ENCODE measurements around the gene SLC39A9. TPM values are rescaled to one million over a fixed set of nuclear protein-coding genes. Genes with fewer than 3 reads are reported as not detected.

SLC39A9 gene
- 111 and 161 TPM in 2 replicates for total RNA-seq (2014; rRNA removed; shearing (Covaris generic); ENCODE audit: low replicate concordance)

GRCh38 chr14:69398053-69398817 is at the start of gene SLC39A9, which contains the start of gene ERH:
TSS of gene SLC39A9 (plus strand) at chr14:69398692. CDS start at chr14:69399370, 678 bp downstream.
TSS of gene ERH (minus strand) at chr14:69398299. CDS start at chr14:69398233, 66 bp downstream.
- DNase-seq = peak; percentile 100
- no peaks in the 10 kb centered on the region for H3K27me3 ChIP-seq (ENCODE audit: low read length)
- no peaks in the 10 kb centered on the region for H3K9me2 ChIP-seq (replicated peaks; ENCODE audit: insufficient read depth, low read length)
- peak within 1 kb of the TSS; percentile 89 for H3K9ac ChIP-seq (ENCODE audit: low read length)
- H3K9me3 ChIP-seq (ENCODE audit: low read length) = no peaks in the 10 kb centered on the region
- H3K4me1 ChIP-seq (ENCODE audit: low read length) = peaks cover 58% of the 10 kb centered on the region
- H4K20me1 ChIP-seq (ENCODE audit: insufficient read depth, low read depth, low read length) = peaks cover 20% of the 10 kb centered on the region
- H3K79me2 ChIP-seq (ENCODE audit: low read length) = peaks cover 96% of the 10 kb centered on the region
- peak within 1 kb of the TSS; percentile 75 for H3K27ac ChIP-seq (ENCODE audit: low read length)
- H3K4me3 ChIP-seq (ENCODE audit: low read length) = peak within 1 kb of the TSS; percentile 91
- peaks cover 36% of the 10 kb centered on the region for H3K36me3 ChIP-seq (ENCODE audit: insufficient read depth, low read length)
- H2AFZ ChIP-seq (ENCODE audit: low read length) = peak within 1 kb of the TSS; percentile 13; the same call in 1 of the 2 replicates
- peak within 1 kb of the TSS; percentile 93 for H3K4me2 ChIP-seq (ENCODE audit: low read depth, low read length, poor library complexity, severe bottlenecking)

GRCh38 chr14:69349091-69349777 is 49.3 kb upstream of the SLC39A9 start:
- Histone ChIP-seq H3K4me3 (ENCODE audit: low read length) (no peak overlapping the region), H3K9me3 (ENCODE audit: low read length) (no peaks in the 10 kb centered on the region), H3K9ac (ENCODE audit: low read length) (no peak overlapping the region), H3K27ac (ENCODE audit: low read length) (no peak overlapping the region), H4K20me1 (ENCODE audit: insufficient read depth, low read depth, low read length) (no peaks in the 10 kb centered on the region), H2AFZ (ENCODE audit: low read length) (no peak overlapping the region), H3K9me2 (replicated peaks; ENCODE audit: insufficient read depth, low read length) (no peaks in the 10 kb centered on the region), H3K27me3 (ENCODE audit: low read length) (no peaks in the 10 kb centered on the region), H3K79me2 (ENCODE audit: low read length) (no peaks in the 10 kb centered on the region), H3K4me2 (ENCODE audit: low read depth, low read length, poor library complexity, severe bottlenecking) (no peak overlapping the region), H3K4me1 (ENCODE audit: low read length) (peaks cover 5% of the 10 kb centered on the region), H3K36me3 (ENCODE audit: insufficient read depth, low read length) (no peaks in the 10 kb centered on the region)
- DNase-seq = no peak

GRCh38 chr14:69350892-69351291 is 47.6 kb upstream of the SLC39A9 start:
- Histone ChIP-seq H3K27me3 (ENCODE audit: low read length) (no peaks in the 10 kb centered on the region), H3K4me3 (ENCODE audit: low read length) (no peak overlapping the region), H3K79me2 (ENCODE audit: low read length) (no peaks in the 10 kb centered on the region), H3K9me3 (ENCODE audit: low read length) (no peaks in the 10 kb centered on the region), H3K4me1 (ENCODE audit: low read length) (peaks cover 15% of the 10 kb centered on the region), H3K9ac (ENCODE audit: low read length) (no peak overlapping the region), H3K27ac (ENCODE audit: low read length) (no peak overlapping the region), H4K20me1 (ENCODE audit: insufficient read depth, low read depth, low read length) (no peaks in the 10 kb centered on the region), H3K36me3 (ENCODE audit: insufficient read depth, low read length) (no peaks in the 10 kb centered on the region), H3K4me2 (ENCODE audit: low read depth, low read length, poor library complexity, severe bottlenecking) (no peak overlapping the region), H3K9me2 (replicated peaks; ENCODE audit: insufficient read depth, low read length) (no peaks in the 10 kb centered on the region), H2AFZ (ENCODE audit: low read length) (no peak overlapping the region)
- no peak for DNase-seq

GRCh38 chr14:69351385-69351784 is 47.1 kb upstream of the SLC39A9 start:
- H3K4me1 ChIP-seq (ENCODE audit: low read length) = peaks cover 15% of the 10 kb centered on the region
- H3K4me2 ChIP-seq (ENCODE audit: low read depth, low read length, poor library complexity, severe bottlenecking) = no peak overlapping the region
- no peak overlapping the region for H3K4me3 ChIP-seq (ENCODE audit: low read length)
- no peaks in the 10 kb centered on the region for H3K27me3 ChIP-seq (ENCODE audit: low read length)
- H2AFZ ChIP-seq (ENCODE audit: low read length) = no peak overlapping the region
- no peaks in the 10 kb centered on the region for H3K9me2 ChIP-seq (replicated peaks; ENCODE audit: insufficient read depth, low read length)
- H3K36me3 ChIP-seq (ENCODE audit: insufficient read depth, low read length) = no peaks in the 10 kb centered on the region
- no peaks in the 10 kb centered on the region for H3K9me3 ChIP-seq (ENCODE audit: low read length)
- peak; percentile 58 for DNase-seq
- no peaks in the 10 kb centered on the region for H3K79me2 ChIP-seq (ENCODE audit: low read length)
- no peak overlapping the region for H3K27ac ChIP-seq (ENCODE audit: low read length)
- H3K9ac ChIP-seq (ENCODE audit: low read length) = no peak overlapping the region
- H4K20me1 ChIP-seq (ENCODE audit: insufficient read depth, low read depth, low read length) = no peaks in the 10 kb centered on the region

- H3K79me2 ChIP-seq (ENCODE audit: low read length) = no peaks in the 10 kb centered on the region
- no peaks in the 10 kb centered on the region for H3K9me2 ChIP-seq (replicated peaks; ENCODE audit: insufficient read depth, low read length)
- no peak overlapping the region for H3K27ac ChIP-seq (ENCODE audit: low read length)
- no peak overlapping the region for H3K4me2 ChIP-seq (ENCODE audit: low read depth, low read length, poor library complexity, severe bottlenecking)
- no peak for DNase-seq
- no peaks in the 10 kb centered on the region for H4K20me1 ChIP-seq (ENCODE audit: insufficient read depth, low read depth, low read length)
- H3K4me3 ChIP-seq (ENCODE audit: low read length) = no peak overlapping the region
- H3K9me3 ChIP-seq (ENCODE audit: low read length) = no peaks in the 10 kb centered on the region
- H3K27me3 ChIP-seq (ENCODE audit: low read length) = no peaks in the 10 kb centered on the region
- no peaks in the 10 kb centered on the region for H3K36me3 ChIP-seq (ENCODE audit: insufficient read depth, low read length)
- no peak overlapping the region for H3K9ac ChIP-seq (ENCODE audit: low read length)
- H3K4me1 ChIP-seq (ENCODE audit: low read length) = peaks cover 15% of the 10 kb centered on the region
- H2AFZ ChIP-seq (ENCODE audit: low read length) = no peak overlapping the region
Observed at GRCh38 chr14:69351911-69352310, 46.6 kb upstream of the SLC39A9 start.

GRCh38 chr14:69353168-69353567 is 45.3 kb upstream of the SLC39A9 start:
- no peaks in the 10 kb centered on the region for H4K20me1 ChIP-seq (ENCODE audit: insufficient read depth, low read depth, low read length)
- H3K4me3 ChIP-seq (ENCODE audit: low read length) = no peak overlapping the region
- no peak for DNase-seq
- H3K36me3 ChIP-seq (ENCODE audit: insufficient read depth, low read length) = no peaks in the 10 kb centered on the region
- H3K9ac ChIP-seq (ENCODE audit: low read length) = no peak overlapping the region
- H3K4me1 ChIP-seq (ENCODE audit: low read length) = peaks cover 20% of the 10 kb centered on the region
- H3K27me3 ChIP-seq (ENCODE audit: low read length) = no peaks in the 10 kb centered on the region
- no peaks in the 10 kb centered on the region for H3K79me2 ChIP-seq (ENCODE audit: low read length)
- no peak overlapping the region for H2AFZ ChIP-seq (ENCODE audit: low read length)
- no peak overlapping the region for H3K4me2 ChIP-seq (ENCODE audit: low read depth, low read length, poor library complexity, severe bottlenecking)
- H3K9me2 ChIP-seq (replicated peaks; ENCODE audit: insufficient read depth, low read length) = no peaks in the 10 kb centered on the region
- H3K9me3 ChIP-seq (ENCODE audit: low read length) = no peaks in the 10 kb centered on the region
- H3K27ac ChIP-seq (ENCODE audit: low read length) = no peak overlapping the region

- Histone ChIP-seq H3K4me2 (ENCODE audit: low read depth, low read length, poor library complexity, severe bottlenecking) (no peak overlapping the region), H3K27ac (ENCODE audit: low read length) (no peak overlapping the region), H3K9me2 (replicated peaks; ENCODE audit: insufficient read depth, low read length) (no peaks in the 10 kb centered on the region), H3K4me1 (ENCODE audit: low read length) (peaks cover 20% of the 10 kb centered on the region), H3K27me3 (ENCODE audit: low read length) (no peaks in the 10 kb centered on the region), H4K20me1 (ENCODE audit: insufficient read depth, low read depth, low read length) (no peaks in the 10 kb centered on the region), H3K9me3 (ENCODE audit: low read length) (no peaks in the 10 kb centered on the region), H3K79me2 (ENCODE audit: low read length) (no peaks in the 10 kb centered on the region), H3K36me3 (ENCODE audit: insufficient read depth, low read length) (no peaks in the 10 kb centered on the region), H3K9ac (ENCODE audit: low read length) (peak overlapping the region; percentile 21; the same call in 1 of the 2 replicates), H2AFZ (ENCODE audit: low read length) (peak overlapping the region; percentile 19; the same call in 1 of the 2 replicates), H3K4me3 (ENCODE audit: low read length) (no peak overlapping the region)
- DNase-seq = peak; percentile 64
Observed at GRCh38 chr14:69354383-69355153, 43.9 kb upstream of the SLC39A9 start.
